Lower leg skin (tissue), 4 donors: Measurements from ENCODE around the gene CLCN6. TPM values are rescaled to one million over a fixed set of nuclear protein-coding genes. Genes with fewer than 3 reads are reported as not detected.
A peak's percentile ranks its signal among the peaks of the same experiment; 100 is the strongest.

ENCODE experiments used
- DNase-seq, 2 donors: peaks; one replicate each; pipeline ENCODE4 v3.0.0-alpha.2; 2019; ENCODE audit warnings: low spot score in 2 of 2
- H3K4me3 ChIP-seq: fragments of 200-600 bp; sonication (generic); 2 replicates; pipeline ENCODE4 v1.5.1; 2017; ENCODE audit warnings: mild to moderate bottlenecking, low read depth; ENCODE audit not compliant: poor library complexity, severe bottlenecking
- POLR2A ChIP-seq, 2 donors: fragments of 450-650 bp; IDR thresholded peaks; one replicate each; pipeline ENCODE4 v1.6.1; 2016 to 2017; ENCODE audit warnings: antibody characterized with exemption in 2 of 2, mild to moderate bottlenecking in 1 of 2, moderate library complexity in 1 of 2
- WGBS, 2 donors: methylation state at CpG; one replicate each; pipeline ENCODE4 v1.1.5; 2018; 5-methylcytosine and 5-hydroxymethylcytosine counted together
- intact Hi-C: fragments of 100-400 bp; cut with DNase I; formaldehyde crosslinking; loops from one replicate; pipeline ENCODE4 v1.15.0; 2023; ENCODE audit warnings: low total_unique reads
- total RNA-seq, 4 donors: library from RNA; depleted of rRNA; stranded (reverse); fragments of >200 nt; gene quantifications; one replicate each; pipeline ENCODE4 v1.1.0, GENCODE V29; 2016
- TF ChIP-seq, protein P1 (sequence below), 3 donors: fragments of 450-650 bp; IDR thresholded peaks; one replicate each; pipeline ENCODE4 v1.5.1; 2016; ENCODE audit warnings: antibody characterized with exemption in 3 of 3, mild to moderate bottlenecking in 3 of 3, moderate library complexity in 2 of 3

CLCN6 gene
- total RNA-seq, 4 donors from 2014 or later, result 7.0 to 12.4 (median 10.9) TPM

DNA sequence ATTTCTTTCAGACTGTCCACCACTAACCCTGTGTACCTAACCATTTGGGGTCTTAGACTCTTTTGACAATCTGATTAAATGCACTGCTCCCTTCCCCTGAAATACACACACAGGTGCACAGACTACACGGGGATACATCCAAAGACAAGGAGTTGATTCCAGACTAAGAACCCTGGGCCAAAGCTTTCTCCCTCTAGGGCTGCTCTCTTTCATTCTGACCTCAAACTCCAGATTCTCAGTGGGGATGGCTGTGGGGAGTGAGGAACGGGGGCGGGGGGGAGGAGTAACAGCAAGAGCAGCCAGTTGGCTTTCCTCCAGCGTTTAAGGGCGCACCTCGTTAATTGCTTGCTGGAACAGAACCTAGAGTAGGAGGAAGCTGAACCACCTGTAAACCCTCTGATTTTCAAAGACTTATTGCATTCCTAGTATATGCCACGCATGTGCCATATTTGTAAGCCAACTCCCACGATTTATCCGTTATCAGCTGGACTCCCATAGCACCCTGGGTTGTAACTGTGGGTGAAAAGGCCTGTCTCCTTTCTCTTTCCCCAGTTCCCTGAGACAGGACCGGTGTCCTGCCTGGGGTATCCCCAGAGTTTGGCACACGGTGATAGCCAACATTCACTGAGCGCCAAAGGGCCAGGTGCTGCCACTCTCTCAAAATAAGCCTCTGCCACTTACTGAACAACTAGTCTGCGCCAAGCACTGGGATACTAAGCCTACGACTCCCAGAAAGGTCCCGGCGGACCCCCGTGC, 1.1 kb upstream of the CLCN6 start:
- peak overlapping the region; percentile 61 for H3K4me3 ChIP-seq
- DNase-seq, result no peak
- intact Hi-C loops, result no loop called here
- 1 to 2% methylated on average over 14 to 17 of the region's 17 CpGs for WGBS, 2 donors
- no peak for TF ChIP-seq POLR2A (IDR thresholded peaks at IDR 0.05)
- TF ChIP-seq, protein P1, sequence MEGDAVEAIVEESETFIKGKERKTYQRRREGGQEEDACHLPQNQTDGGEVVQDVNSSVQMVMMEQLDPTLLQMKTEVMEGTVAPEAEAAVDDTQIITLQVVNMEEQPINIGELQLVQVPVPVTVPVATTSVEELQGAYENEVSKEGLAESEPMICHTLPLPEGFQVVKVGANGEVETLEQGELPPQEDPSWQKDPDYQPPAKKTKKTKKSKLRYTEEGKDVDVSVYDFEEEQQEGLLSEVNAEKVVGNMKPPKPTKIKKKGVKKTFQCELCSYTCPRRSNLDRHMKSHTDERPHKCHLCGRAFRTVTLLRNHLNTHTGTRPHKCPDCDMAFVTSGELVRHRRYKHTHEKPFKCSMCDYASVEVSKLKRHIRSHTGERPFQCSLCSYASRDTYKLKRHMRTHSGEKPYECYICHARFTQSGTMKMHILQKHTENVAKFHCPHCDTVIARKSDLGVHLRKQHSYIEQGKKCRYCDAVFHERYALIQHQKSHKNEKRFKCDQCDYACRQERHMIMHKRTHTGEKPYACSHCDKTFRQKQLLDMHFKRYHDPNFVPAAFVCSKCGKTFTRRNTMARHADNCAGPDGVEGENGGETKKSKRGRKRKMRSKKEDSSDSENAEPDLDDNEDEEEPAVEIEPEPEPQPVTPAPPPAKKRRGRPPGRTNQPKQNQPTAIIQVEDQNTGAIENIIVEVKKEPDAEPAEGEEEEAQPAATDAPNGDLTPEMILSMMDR (IDR thresholded peaks at IDR 0.05), result no peak

DNA sequence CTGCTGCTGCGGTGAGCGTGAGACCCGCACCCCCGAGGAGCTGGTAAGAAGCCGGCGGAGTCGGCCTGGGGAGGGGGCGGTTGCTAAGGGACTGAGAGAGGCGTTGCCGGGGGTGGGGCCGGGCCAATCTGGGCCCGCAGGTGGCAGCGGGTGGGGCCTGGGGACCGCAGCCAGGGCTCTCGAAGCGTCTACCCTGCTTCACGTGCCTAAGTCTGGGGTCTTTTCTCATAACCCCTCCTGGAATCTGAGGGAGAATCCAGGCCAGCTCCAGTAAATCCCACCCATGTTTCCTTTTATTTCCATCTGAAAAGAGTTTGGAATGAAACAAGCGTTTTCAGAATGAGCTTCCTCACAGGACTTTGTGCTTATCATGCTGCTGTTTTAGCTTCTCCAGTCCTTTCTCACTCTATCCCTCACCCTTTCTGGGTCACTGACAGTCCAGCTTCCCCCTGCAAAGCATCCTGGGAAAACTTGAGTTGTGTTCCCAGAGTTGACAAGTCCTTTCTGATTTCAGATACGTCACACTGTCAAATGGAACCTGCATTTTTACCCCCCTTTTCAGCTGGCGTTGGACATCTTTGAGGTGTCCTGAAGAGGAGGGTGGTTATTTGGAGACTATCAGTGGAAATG, 431 bp downstream of the CLCN6 start:
- DNase-seq, result no peak
- intact Hi-C loops, result no loop called here

DNA sequence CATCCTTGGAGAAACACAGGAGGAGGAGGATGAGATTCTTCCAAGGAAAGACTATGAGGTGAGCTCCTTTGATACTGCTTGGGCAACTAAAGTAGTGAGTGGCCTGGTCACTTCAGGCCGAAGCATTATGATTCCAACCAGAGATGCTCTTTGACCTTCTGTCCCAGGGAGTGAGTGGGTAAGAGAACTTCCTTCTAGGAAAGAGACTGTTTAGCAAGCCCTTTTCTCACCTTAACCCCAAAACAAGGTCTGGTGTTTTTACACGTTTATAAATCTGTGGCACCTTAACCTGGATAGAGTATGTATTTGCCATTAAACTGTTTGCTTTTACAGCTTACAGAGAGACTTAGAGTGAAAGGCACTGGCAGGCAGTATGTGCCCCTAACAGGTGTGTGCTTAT, 1.1 kb downstream of the CLCN6 start:
- WGBS, 2 donors, result 52 to 54% methylated on average over 2 of the region's 2 CpGs
- no peak for DNase-seq
- intact Hi-C loops, result no loop called here
- no peak for TF ChIP-seq POLR2A (IDR thresholded peaks at IDR 0.05)
- no peak overlapping the region for H3K4me3 ChIP-seq

More for the DNA sequence above, 431 bp downstream of the CLCN6 start:
- peak overlapping the region; percentile 74 for H3K4me3 ChIP-seq
- 2% methylated on average over 19 to 20 of the region's 20 CpGs for WGBS, 2 donors
- no peak for TF ChIP-seq POLR2A (IDR thresholded peaks at IDR 0.05)
- TF ChIP-seq, protein P1 (IDR thresholded peaks at IDR 0.05), result no peak

DNA sequence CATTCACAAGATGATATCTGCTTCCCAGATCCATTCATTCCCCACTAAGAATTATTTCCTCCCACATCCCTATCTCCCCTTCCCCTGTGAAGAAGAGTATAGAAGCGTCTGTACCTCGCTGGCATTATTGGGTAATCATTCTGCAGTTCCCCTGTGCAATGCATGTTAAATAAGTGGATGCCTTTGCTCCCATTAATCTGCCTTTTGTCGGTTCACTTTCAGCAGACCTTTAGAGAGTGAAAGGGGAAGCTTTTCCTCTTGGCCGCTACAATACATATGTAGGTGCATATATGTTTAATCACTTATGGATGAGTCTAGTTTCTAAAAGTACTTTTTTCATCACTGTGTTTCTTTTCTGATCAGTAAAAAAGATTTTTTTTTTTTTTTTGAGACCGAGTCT, 7.0 kb downstream of the CLCN6 start:
- WGBS, 2 donors, result 88 to 93% methylated on average over 5 of the region's 5 CpGs
- no peak for DNase-seq
- intact Hi-C loops, result no loop called here
- H3K4me3 ChIP-seq, result no peak overlapping the region
- TF ChIP-seq, protein P1 (IDR thresholded peaks at IDR 0.05), result no peak
- no peak for TF ChIP-seq POLR2A (IDR thresholded peaks at IDR 0.05)

DNA sequence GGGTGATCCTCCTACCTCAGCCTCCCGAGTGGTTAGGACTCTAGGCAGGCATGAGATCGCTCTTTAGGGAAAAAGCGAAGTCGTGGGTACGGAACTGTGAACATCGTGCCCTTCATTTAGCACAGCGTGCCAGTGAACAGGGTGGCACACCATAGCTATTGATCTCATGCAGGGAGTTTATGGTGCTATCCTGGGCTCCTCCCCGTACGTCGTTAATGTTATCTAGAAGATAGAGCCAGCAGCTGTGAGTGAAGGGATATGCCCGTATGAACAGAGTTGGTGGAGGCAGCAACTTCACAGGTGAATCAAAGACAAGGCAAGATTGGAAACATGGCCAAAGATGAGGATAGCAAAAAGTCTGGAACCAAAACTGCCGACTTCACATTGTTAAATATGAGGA, 11.2 kb downstream of the CLCN6 start:
- 93 to 95% methylated on average over 12 of the region's 12 CpGs for WGBS, 2 donors
- TF ChIP-seq, protein P1 (IDR thresholded peaks at IDR 0.05), result no peak
- TF ChIP-seq POLR2A (IDR thresholded peaks at IDR 0.05), result no peak
- no peak overlapping the region for H3K4me3 ChIP-seq
- DNase-seq, result no peak
- intact Hi-C loops, result no loop called here

DNA sequence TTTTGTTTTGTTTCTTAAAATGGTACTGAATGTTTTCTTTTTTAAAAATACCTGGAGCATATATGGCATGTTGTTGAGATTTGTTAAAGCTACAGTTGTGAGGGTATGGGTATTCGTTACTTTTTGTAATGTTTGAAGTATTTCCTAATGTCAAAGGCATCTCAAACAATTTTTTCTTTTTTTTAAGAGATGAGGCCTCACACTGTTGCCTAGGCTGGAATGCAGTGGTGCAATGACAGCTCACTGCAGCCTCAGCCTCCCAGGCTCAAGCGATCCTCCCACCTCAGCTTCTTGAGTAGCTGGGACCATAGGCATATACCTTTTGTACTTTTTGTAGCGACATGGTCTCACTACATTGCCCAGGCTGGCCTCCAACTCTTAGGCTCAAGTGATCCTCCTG, 16.1 kb downstream of the CLCN6 start:
- WGBS, 2 donors, result 89 to 92% methylated on average over 3 of the region's 3 CpGs
- intact Hi-C loops, result no loop called here
- TF ChIP-seq, protein P1 (IDR thresholded peaks at IDR 0.05), result no peak
- no peak for TF ChIP-seq POLR2A (IDR thresholded peaks at IDR 0.05)
- DNase-seq, result no peak
- H3K4me3 ChIP-seq, result no peak overlapping the region
